Hypothalamus (tissue), 51 donors: ENCODE measurements around the gene CST5.
"Not testable (repeated sequence)": the region's sequence is repeated elsewhere in the genome, so short reads cannot be mapped to it uniquely, and the experiment has no call there.

Experiments
- DNase-seq, 51 donors: peaks; one replicate each; lab custom pipeline; 2025; lab: John Stamatoyannopoulos, UW

CST5 gene

DNA sequence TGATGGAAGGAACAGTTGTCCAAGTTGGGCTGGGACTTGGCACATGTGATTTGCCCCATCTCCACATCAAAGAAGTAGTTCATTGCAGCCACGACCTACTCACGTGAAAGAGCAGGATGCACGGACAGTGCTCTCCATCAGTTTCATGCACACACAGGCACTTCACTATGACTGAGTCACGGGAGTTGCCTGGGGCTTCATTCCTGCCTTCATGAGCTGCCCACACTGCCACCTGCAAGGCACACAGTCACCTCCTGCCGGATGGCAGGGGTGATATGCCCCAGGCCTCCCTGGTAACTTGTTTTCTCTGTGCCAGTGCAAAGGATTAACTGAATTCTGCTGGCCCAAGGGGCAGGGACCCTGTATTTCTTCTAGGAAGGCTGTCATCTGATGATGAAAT is 22.8 kb downstream of the CST5 start:
- no peak for DNase-seq

DNA sequence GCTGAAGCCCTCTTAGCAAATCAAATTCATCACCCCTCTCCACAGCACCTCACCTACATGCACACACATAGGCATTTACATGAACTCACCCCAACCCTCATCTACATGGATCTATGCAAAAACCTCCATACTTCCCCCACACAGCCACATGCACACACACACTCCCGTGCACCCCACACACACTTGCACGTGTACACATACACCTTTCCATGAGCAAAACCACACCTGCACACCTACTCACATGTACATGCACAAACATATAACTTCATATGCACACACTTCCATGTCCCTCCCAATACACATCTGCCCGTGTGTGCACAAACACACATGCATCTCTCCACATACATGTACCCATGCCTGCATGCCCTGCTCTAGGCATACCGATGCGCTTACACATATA is 23.3 kb downstream of the CST5 start:
- no peak for DNase-seq

DNA sequence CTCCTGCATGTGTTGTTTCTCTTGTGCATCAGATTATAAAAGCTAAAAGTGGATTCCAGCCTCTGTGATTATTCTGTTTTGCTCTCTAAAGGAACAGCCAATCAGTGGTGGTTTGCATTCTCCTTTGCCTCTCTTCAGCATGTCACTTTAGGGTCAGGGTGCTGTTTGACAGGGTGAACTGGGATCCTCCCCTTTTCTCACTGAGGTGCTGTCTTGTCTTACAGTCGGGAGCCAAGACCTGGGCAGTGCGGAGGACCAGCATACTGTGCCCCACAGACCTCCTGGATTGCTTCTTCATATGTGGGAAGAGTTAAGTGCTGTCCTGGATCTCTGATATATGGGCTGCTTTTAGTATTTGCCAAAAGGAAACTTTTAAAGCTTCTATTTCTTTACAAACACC is 37.9 kb downstream of the CST5 start:
- no peak for DNase-seq

DNA sequence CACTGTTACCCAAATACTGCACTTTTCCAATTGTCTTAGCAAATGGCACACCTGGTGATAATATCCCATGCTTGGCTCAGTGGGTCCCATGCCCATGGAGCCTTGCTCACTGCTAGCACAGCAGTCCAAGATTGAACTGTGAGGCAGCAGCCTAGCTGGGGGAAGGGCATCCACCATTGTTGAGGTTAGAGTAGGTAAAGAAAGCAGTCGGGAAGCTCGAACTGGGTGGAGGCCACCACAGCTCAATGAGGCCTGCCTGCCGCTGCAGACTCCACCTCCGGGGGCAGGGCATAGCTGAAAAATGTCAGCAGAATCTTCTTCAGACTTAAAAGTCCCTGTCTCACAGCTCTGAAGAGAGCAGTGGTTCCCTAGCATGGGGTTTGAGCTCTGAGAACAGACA is 43.8 kb downstream of the CST5 start:
- no peak for DNase-seq

DNA sequence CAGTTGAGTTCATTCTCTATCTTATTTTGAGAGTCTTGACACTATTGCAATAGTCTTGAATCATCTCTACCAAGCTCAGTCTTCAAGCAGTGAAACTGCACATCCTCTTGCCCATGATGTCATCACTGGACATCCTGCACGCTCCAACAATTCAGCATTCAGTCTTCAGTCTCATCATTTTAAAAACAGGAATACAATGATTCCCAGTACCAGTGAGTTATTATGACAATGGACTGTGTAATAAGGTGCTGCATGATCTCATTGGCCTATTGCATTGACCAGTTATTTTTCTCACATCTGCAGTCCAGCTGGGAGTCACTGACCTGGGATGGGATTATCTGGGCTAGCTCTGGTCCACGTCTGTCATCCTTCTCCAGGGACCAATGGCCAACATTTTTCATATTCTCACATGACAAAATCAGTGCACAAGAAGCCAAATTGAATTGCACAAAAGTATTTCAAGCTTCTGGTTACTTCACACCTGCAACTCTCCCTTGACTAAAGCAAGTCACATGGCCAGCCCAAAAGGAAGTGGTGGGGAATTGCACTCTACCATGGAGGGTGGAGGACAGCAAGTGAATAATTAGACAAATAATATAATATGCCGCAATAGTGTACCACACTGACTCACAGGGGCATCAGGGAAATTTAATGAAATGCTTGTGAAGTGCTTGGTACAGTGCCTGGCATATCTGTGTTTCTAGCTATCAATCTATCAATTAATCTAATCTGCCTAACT is 46.6 kb downstream of the CST5 start:
- no peak for DNase-seq

DNA sequence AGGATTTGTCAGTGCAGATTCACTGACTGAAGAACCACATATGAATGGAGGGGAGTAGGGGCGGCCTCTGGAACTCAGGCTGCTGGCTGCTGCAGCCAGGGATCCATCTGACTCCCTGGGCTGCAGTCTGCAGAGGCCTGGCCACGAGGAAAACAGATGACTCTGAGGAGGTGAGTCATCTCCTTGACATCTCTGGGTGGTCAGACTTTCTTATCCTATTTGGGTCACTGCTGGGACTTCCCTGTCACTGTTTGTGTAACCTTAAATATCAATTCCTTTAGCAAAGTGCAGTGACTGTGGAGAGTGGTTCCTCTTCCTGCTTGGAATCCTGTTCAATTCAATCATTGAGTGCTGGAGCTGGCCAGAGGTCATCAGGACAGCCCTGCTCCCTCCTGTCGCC is 47.6 kb downstream of the CST5 start:
- DNase-seq = not testable (repeated sequence)

DNA sequence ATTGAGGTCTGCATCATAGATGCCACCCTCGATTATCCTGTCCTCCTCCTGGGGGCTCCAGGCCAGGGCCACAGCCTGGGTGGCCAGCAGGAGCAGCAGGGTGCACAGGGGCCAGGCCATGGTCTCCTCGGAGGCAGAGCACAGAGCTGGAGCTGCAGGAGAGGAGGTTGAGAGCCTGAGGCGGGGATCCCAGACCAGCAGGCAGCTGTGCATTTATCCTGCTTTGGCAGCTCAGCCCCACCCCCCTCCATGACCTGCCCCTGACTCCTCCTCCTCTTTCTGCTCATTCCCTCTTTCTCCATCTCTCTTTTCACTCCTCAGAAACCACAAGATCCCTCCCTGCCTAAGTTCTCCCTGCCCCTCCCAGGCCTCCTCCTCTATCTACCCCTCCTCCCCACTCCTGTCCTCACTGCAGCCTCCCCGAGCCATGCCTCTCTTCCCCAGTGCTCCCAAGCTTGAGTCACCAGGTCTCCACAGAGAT is 53.0 kb downstream of the CST5 start, which contains the start of gene CST2:
CST2 (minus strand) TSS at position 189 of the 481 bp plus-strand sequence; CDS start at position 120, 69 bp downstream.
- no peak for DNase-seq
